Measurements from ENCODE around the gene MALT1. TPM values are rescaled to one million over a fixed set of nuclear protein-coding genes. Genes with fewer than 3 reads are reported as not detected.

MALT1 gene
- total RNA-seq, 1 experiment from 2014 or later: 22.6 TPM

GRCh38 chr18:58670404-58671110 lies 708 bp upstream of the MALT1 start:
- no peaks in the 10 kb centered on the region for H3K4me1 ChIP-seq
- no peak for DNase-seq
- peak overlapping the region; percentile 47 for H3K4me3 ChIP-seq (ENCODE audit: low read depth, low read length)
- H3K36me3 ChIP-seq (ENCODE audit: control insufficient read depth, insufficient read depth, low read length): no peaks in the 10 kb centered on the region
- Mint-ChIP-seq H3K4me3 (ENCODE audit: unreplicated experiment) (peak overlapping the region; percentile 94), H3K27me3 (ENCODE audit: insufficient read depth, unreplicated experiment) (no peaks in the 10 kb centered on the region), H3K27ac (ENCODE audit: unreplicated experiment) (peak overlapping the region; percentile 45), H3K36me3 (ENCODE audit: insufficient read depth, unreplicated experiment) (peaks cover 11% of the 10 kb centered on the region), H3K4me1 (ENCODE audit: low read depth, unreplicated experiment) (peaks cover 16% of the 10 kb centered on the region), H3K9me3 (ENCODE audit: unreplicated experiment) (no peaks in the 10 kb centered on the region)
- BruUV-seq (replicated peaks): TSS peak; percentile 86
- no peaks in the 10 kb centered on the region for H3K9me3 ChIP-seq
- ChIA-PET POLR2A (interaction anchor here (0.6 to 1.6 kb wide), 6 partner anchors 42 to 867 kb away, joined by 3 to 12 read pairs (median 3); partner anchors contain the start of genes ALPK2 and ATP8B1), CTCF (interaction anchor here (0.6 to 0.7 kb wide), 2 partner anchors 10 to 141 kb away, joined by 3 read pairs; no protein-coding TSS in a partner anchor)
- no peak for TF ChIP-seq CTCF (IDR thresholded peaks at IDR 0.05; ENCODE audit: insufficient read depth in 1 of 2, low read depth in 1 of 2, low read length in 1 of 2, severe bottlenecking in 1 of 2, unreplicated experiment in 1 of 2)
- intact Hi-C loops (cut with micrococcal nuclease; ENCODE audit: unreplicated experiment): loop anchor here (2.0 to 5.0 kb wide), 3 partner anchors 42 to 144 kb away; partner anchors contain the start of gene ALPK2
- H3K27me3 ChIP-seq (replicated peaks; ENCODE audit: control insufficient read depth, insufficient read depth, low read length): no peaks in the 10 kb centered on the region

GRCh38 chr18:58671632-58672564 lies 633 bp downstream of the MALT1 start:
- H3K4me1 ChIP-seq: no peaks in the 10 kb centered on the region
- ChIA-PET POLR2A (interaction anchor here (0.6 to 1.6 kb wide), 4 partner anchors 43 to 175 kb away, joined by 3 to 12 read pairs (median 6); partner anchors contain the start of gene ALPK2), CTCF (interaction anchor here (0.7 to 0.9 kb wide), 2 partner anchors 10 to 142 kb away, joined by 3 read pairs; no protein-coding TSS in a partner anchor)
- peak in 1 of 2 experiments; percentile 40 for DNase-seq
- no peaks in the 10 kb centered on the region for H3K27me3 Mint-ChIP-seq (ENCODE audit: insufficient read depth, unreplicated experiment)
- H3K4me1 Mint-ChIP-seq (ENCODE audit: low read depth, unreplicated experiment): peaks cover 27% of the 10 kb centered on the region
- no peaks in the 10 kb centered on the region for H3K36me3 ChIP-seq (ENCODE audit: control insufficient read depth, insufficient read depth, low read length)
- no peaks in the 10 kb centered on the region for H3K9me3 ChIP-seq
- no peaks in the 10 kb centered on the region for H3K27me3 ChIP-seq (replicated peaks; ENCODE audit: control insufficient read depth, insufficient read depth, low read length)
- TF ChIP-seq CTCF (IDR thresholded peaks at IDR 0.05; ENCODE audit: insufficient read depth in 1 of 2, low read depth in 1 of 2, low read length in 1 of 2, severe bottlenecking in 1 of 2, unreplicated experiment in 1 of 2): no peak
- BruUV-seq (replicated peaks): no TSS peak
- intact Hi-C loops (cut with micrococcal nuclease; ENCODE audit: unreplicated experiment): loop anchor here (2.0 to 5.0 kb wide), 3 partner anchors 43 to 145 kb away; partner anchors contain the start of gene ALPK2
- H3K4me3 ChIP-seq (ENCODE audit: low read depth, low read length): peak overlapping the region; percentile 52
- H3K4me3 Mint-ChIP-seq (ENCODE audit: unreplicated experiment): peak overlapping the region; percentile 94
- H3K27ac Mint-ChIP-seq (ENCODE audit: unreplicated experiment): peak overlapping the region; percentile 84
- H3K9me3 Mint-ChIP-seq (ENCODE audit: unreplicated experiment): no peaks in the 10 kb centered on the region
- peaks cover 14% of the 10 kb centered on the region for H3K36me3 Mint-ChIP-seq (ENCODE audit: insufficient read depth, unreplicated experiment)

GRCh38 chr18:58674159-58674558 lies 2.9 kb downstream of the MALT1 start:
- Mint-ChIP-seq H3K4me3 (ENCODE audit: unreplicated experiment) (no peak overlapping the region), H3K4me1 (ENCODE audit: low read depth, unreplicated experiment) (peaks cover 27% of the 10 kb centered on the region), H3K27me3 (ENCODE audit: insufficient read depth, unreplicated experiment) (no peaks in the 10 kb centered on the region), H3K36me3 (ENCODE audit: insufficient read depth, unreplicated experiment) (peaks cover 21% of the 10 kb centered on the region), H3K27ac (ENCODE audit: unreplicated experiment) (peak overlapping the region; percentile 53), H3K9me3 (ENCODE audit: unreplicated experiment) (no peaks in the 10 kb centered on the region)
- DNase-seq: no peak
- no peak for TF ChIP-seq CTCF (IDR thresholded peaks at IDR 0.05; ENCODE audit: insufficient read depth in 1 of 2, low read depth in 1 of 2, low read length in 1 of 2, severe bottlenecking in 1 of 2, unreplicated experiment in 1 of 2)
- no peak overlapping the region for H3K4me3 ChIP-seq (ENCODE audit: low read depth, low read length)
- H3K27me3 ChIP-seq (replicated peaks; ENCODE audit: control insufficient read depth, insufficient read depth, low read length): no peaks in the 10 kb centered on the region
- H3K9me3 ChIP-seq: no peaks in the 10 kb centered on the region
- intact Hi-C loops (cut with micrococcal nuclease; ENCODE audit: unreplicated experiment): loop anchor here (5.0 kb wide), 1 partner anchor 122 kb away; no protein-coding TSS in a partner anchor
- no peaks in the 10 kb centered on the region for H3K36me3 ChIP-seq (ENCODE audit: control insufficient read depth, insufficient read depth, low read length)
- no peaks in the 10 kb centered on the region for H3K4me1 ChIP-seq
- BruUV-seq (replicated peaks): no TSS peak
- ChIA-PET CTCF (no interaction called here), POLR2A (no interaction called here)

Data from Caco-2 (cell line).